GM21367 (cell line): ENCODE results near the gene DDX24.
A peak's percentile ranks its signal among the peaks of the same experiment; 100 is the strongest.

Experiments
- ATAC-seq: cut with Tn5 transposase; IDR thresholded peaks from one replicate; pipeline ENCODE4 v1.9.1; 2021; ENCODE audit not compliant: unreplicated experiment

The DDX24 gene

DNA sequence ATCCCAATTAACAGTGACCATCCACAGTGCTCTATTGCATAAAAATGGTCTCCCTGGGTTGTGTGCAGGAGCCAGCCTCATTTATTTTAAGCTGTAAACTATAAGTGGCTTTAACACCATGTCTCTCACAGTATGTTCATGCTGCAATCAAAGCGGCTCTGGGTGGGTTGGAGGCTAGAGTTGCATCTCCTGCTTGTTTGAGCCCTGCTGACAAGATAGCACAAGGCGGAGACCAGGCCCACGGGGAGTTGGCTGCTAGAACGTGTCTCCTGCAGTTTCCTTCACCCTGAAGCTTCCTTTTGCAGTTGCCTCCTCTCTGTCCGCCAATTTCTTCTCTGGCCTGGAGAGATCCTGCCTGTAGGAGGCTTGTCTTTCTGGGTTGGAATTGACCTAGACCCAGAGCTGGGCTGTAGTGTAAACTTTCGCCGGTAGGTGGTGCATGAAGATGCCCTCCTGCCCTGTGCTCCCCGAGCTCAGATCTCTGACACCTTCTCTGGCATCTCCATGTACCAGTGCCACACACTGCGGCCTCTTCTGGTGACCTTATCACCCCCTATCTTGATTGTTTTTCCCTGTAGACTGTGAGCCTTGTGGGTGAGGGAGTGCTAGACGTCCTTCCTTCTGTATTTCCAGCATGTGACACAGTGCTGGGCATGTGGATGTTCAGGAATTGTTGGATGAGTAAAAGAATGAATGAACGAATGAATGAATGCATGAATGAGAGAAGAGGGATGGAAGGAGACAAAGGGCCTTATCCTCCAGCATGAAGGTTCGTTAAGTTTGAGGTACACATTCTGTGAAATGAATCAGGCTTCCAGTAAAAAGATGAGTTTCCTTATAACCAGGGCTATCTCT lies 44.5 kb downstream of the DDX24 start:
- ATAC-seq = peak; percentile 91

DNA sequence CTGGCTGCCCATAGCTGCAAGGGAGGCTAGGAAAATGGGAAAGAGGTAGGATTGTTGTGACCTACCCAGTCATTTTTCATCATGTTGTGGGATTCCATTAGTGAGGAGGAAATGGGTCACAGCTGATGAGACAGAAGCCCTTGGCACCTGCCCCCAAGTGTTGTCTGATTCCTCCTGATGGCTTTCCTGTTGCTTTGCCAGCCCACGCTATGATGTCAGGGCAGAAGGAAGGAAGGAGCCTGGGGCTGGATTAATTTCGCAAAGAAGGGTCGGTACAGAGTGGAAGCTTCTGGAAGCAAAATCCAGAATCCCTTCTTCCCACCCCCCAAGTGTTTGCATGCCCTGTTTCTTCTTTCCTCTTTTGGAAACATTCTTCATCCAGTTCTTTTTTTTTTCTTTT lies 46.1 kb downstream of the DDX24 start:
- no peak for ATAC-seq

DNA sequence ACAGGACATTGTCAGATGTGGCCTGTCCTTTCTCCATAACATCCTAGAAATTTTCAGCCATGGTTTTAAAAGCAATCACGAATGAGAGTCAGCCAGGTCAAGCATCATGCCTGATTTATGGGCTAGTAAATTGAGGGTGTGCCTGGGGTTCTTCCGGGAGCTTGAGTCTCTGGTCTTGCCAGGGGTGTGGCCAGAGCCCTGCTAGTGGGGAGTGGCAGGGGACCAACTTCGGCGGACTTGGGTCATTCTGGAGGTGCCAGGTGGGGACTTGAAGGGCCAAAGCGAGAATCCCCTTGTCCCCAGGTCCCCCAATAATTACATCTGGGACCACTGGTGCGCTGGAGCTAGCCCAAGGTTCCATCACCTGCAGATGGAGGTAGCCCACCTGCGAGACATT lies 49.1 kb downstream of the DDX24 start:
- ATAC-seq = no peak

DNA sequence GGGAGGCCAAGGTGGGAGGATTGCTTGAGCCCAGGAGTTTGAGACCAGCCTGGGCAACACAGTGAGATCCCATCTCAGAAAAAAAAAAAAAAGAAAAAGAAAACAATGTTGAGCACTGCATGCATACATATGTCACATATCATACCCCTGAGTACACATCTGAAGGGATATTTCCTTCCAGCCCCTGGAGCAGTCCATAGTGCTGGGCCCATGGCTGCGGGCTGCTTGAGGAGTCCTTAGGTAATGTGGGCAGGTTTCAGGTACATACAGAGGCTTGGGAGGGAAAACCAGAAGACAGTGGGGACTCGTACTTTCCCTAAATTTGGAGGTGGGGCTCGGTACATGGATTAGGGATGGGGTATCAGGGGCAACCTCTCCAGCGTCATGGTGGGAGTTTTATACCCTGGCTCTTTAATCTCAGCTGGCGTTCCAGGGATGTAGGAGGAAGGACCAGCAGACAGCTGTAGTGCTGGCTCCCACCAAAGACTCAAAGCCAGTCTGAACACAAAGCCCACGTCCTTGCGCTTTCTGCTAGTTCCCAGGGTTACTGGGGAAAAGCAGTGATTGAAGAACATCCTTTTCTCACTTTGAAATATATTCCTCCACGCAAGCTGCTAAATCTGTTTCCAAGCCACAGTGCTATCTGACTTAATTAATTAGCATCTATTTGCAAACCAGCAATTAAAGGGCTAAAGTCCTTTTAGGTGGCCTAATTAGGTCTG lies 49.7 kb downstream of the DDX24 start:
- no peak for ATAC-seq

DNA sequence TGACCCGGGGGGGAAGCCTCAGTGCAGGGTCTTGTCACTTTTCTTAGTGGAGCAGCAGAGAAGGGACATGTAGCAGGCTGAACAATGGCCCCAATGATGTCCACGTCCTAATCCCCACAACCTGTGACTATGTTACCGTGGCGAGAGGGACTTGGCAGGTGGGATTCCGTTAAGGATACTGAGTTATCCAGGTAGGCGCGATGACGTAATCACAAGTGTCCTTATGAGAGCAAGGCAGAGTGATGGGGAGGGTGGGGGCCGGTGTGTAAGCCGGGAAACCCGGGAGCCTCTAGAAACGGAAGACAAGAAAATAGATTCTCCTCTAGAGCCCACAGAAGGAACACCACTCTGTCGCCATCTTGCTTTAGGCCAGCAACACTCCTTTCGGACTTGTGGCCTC lies 50.4 kb downstream of the DDX24 start:
- ATAC-seq = no peak

DNA sequence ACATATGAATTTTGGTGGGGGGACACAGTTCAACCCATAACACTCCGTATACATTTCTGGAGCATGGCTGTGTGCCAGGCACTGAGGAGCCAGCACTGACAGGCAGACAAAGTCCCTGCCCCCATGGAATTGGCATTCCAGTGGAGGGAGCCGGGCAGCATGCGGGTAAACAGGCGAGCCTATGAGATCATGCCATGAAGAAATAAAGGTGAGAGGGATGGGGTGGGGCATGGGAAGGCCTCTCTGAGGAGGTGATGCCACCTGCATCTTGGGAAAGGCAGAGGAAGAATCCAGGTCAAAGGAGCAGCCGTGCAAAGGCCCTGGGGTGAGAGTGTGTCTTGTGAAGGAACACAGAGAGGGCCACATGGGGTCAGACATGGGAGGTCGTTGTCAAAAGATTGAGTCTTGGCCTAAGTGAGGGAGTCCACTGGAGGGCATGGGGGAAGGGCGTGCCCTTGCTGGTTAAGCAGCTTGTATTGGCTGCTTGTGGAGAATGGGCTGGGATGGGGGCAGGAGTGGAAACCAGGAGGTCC lies 51.3 kb downstream of the DDX24 start:
- no peak for ATAC-seq

DNA sequence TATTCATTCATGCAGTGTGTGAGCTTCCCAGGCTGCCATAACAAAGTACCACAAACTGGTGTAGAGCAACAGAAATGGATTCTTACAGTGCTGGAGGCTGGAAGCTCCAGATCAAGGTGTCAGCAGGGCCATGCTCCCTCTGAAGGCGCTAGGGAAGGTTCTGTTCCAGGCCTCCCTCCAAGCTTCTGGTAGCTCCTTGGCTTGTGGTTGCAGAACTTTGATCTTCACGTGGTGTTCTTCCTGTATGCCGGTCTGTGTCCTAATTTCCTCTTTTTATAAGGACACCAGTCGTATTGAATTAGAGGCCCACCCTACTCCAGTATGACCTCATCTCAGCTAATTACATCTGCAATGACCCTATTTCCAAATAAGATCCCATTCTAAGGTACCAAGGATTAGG lies 51.7 kb downstream of the DDX24 start:
- no peak for ATAC-seq

DNA sequence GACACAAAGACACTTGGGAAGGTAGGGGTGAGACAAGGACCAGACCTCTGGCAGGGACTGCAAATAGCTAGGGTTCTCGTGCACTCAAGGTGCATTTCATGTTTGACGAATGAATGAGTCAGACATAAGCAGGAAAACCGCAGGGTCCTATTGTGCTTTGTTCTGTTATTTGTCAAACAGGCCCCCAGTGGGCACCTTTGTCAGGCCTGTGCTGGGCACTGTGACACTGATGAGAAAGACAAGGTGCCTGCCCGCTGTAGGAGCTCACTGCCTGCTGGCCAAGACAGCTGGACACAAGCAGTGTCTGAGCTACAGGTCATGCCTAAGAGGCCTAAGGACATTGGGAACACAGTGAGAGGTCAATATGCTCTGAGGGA lies 52.6 kb downstream of the DDX24 start:
- ATAC-seq = no peak

DNA sequence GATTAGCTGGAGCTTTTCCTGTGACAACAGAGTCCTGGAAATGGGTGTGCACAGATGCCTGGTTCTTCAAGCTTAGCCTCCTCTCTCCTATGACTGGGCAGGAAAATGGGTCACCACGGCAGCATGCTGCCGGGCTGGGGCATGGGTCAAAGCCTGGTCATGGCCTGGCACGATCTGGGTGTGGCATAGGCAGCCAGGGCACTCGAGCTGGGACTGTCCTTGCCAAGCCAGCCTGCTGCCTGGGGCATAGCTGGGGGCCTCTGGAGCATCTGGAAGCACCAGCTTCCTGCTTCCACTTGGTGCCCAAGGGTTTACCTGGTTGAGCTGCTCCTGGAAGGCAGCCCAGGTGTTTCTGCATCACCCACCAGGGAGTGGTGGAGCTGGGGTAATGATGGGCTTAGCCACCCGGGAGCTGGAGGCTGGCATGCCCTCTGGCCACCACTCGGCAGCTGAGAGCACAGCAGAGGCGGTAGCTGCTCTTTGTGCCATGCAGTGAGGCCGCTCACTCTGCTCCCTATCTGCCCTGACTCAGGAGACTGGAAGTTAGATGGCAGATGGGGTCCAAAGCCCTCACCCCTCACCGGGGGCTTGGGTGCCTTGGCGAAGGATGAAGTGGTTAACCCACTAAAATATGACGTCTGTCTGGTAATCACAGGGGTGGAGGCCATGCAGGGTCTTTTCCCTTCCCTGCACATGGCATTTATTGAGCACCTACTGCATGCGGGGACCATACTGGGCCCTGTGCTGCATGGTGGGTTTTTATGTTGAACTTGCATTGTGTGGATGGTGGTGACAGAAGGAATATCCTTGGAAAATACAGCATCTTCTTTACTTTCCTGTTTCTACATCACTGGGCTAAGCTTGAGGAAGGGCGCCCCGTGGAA lies 53.2 kb downstream of the DDX24 start:
- no peak for ATAC-seq

DNA sequence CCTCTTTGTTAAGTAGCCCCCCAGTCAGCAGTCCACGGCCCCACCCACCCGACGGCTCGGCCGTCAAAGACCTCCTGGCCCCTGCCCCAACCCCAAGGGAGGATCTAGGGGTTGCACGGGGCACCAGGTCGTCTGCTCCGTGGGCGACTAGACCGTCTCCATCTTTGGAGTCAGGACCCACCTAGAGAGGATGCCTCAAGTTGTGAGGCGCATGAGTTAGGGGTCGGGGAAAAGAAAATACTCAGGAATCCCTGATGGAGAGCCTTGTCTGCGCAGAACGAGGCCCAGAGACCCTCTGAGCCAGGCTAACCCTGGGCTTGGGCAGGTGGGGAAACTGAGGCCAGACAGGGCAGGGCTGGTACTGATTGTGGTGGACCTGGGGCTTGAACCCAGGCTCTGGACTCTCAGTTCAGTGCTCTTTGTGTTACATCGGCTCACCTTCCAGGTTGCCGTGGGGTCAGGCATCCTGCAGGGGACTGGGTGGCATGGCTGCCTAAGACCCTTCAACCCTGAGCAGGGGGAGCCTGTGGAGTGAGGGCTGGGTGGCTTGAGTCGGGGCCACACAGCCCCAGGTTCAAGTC lies 54.0 kb downstream of the DDX24 start:
- ATAC-seq = no peak

DNA sequence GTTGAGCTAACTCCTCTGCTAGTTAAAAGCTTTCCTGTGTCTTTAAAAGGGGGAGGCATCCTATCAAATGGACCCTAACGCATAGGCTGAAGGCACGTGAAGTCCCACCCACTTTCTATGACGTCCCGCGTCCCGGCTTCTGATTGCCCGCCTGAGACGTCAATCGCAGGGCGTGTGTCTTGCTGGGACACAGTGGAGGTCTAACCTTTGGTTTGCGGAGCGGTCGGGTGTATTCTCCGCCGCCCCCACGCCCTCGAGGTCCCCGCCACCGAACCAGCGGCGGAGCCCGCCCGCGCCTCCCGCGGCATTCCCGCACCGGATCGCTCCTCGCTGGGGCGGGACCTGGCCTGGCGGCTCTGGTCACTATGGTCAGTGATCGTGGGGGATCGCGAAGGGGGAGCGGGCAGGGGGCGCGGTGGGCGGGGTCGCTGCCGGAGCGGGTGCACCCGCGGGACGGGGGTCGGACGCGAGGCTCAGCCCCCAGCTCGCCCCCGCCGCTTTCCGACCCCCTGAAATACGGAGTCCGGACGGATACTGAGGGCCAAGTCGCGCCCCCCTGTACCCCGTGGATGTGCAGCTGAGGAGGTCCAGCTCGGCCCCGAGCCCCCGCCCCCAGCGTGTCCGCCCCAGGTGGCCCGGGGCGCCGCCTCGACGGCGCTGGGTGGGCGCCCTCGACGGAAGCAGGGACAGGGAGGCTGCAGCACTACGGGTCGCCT lies 54.7 kb downstream of the DDX24 start, which contains the start of gene OTUB2:
Gene OTUB2, plus strand, starts transcription at position 168 of the 716 bp plus-strand sequence. Its CDS starts 198 bp downstream, at position 366.
- peak; percentile 100 for ATAC-seq

DNA sequence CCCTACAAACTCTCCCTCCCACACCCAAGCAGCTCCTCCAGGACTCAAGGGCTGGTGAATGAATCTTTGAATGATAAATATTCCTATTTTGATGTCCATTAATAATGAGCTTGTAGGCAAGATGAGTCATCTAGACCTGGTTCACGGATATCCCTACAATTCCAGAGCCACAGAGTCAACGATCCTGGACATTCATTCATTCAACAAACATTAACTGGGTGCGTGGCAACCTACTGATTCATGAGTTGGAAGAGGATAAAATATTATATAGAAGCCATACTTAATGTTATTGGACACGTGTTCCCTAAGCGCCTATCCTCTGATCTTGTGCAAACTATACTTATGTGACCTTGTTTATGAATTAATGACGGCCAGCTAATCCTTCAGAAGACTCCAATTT lies 55.3 kb downstream of the DDX24 start:
- no peak for ATAC-seq

DNA sequence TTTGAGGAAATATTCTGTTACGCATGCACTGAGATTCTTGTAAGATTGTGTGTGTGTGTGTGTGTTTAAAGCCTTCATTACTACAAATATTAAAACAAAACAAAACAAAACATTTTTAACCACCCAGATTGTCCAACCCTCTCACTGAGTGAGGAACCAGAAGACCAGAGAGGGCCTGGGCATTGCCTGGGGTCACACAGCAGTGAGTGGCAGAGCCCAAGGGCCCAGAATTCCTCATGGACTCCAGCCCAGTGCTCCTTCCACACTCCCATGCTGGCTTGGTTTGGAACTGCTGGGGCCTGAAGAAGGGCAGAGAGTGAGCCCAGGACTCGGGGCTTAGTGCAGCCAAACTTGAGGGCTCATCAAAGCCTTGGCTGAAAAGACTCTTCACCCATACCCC lies 56.5 kb downstream of the DDX24 start:
- ATAC-seq = no peak

DNA sequence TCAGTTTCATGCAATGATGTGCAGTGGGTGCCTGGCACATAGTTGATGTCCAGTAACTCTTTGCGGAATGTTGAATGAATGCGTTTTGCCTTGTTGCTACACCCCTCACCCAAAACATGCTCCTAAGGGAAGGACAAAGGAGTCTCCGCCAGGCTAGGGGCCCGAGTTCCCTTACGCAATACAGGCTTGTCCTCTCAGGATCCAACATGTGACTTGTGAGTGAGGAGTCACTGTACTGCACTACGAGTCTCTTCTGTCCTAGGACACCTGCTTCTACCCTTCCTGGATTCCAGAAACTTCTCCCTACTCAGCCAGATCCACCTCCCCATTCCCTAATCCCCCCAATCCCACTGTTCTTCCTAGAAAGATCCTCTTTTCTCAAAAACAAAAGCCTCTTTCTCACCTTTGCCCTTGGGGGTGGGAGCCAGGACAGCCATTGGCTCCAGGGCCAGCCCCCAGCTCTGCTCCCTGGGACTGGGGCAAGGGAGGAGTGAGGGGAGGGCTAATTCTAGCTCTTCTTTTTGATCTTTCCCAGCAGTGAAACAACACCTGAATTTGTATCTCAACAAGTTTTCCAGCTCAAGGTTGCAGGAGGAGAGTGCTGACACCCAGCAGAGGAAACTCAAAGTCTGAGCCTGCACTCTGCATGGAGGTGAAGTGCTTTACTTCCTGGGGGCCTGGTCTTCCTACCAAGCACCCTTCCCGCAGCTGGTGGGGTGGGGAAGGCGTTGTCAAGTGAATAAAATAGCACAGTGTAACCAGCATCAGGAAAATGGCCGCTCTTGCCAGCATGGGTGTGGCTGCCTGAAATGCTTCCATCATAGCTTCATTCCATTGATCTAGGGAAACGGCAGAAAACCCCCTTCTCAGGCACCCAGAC lies 58.2 kb downstream of the DDX24 start:
- ATAC-seq = no peak

DNA sequence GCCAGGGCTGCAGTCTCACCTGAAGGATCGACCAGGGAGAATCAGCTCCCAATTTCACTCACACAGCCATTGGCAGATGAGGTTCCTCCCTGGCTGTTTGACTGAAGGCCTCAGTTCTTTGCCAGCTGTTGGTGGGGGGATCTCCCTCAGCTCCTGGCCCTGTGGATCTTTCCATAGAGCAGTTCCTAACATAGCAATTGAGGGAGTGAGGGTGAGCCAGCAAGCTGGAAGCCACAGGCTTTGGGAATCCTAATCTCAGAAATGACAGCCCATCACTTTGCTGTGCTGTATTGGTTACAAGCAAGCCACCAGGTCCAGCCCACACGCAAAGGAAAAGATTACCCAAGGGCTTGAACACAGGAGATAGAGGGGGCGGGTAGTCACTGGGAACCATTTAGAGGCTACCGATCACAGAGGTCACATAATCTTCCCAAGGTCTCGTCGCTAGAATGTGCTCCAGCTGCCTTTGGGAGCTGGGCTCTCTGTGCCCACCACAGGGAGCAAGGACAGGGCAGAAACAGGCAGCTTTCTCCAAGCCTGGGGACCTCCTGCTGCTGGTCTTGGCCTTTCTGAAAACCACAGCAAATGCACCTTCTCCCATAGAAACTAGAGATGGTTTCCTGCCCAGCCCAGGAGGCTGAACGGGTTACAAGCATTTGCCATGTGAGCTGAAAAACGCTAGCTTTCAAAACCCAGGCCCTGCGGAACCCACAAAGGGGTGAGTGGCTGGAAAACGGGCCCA lies 59.4 kb downstream of the DDX24 start:
- no peak for ATAC-seq

DNA sequence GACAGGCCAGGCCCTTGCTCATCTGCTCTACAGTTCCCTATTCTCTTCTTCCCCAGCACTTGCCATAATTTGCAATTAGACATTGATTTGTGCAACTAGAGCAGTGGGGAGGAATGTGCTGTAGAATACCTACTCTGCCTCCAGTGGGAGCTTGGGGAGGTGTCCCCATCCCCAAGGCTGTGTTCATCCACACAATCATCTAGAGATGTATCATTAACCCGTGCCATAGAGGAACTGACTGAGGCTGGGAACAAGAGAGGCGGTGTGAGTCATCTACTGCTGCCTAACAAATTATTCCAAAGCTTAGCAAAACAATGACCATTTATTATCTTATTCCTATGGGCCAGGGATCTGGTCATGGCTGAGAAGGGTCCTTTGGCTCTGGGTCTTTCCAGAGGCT lies 60.0 kb downstream of the DDX24 start:
- ATAC-seq = no peak

DNA sequence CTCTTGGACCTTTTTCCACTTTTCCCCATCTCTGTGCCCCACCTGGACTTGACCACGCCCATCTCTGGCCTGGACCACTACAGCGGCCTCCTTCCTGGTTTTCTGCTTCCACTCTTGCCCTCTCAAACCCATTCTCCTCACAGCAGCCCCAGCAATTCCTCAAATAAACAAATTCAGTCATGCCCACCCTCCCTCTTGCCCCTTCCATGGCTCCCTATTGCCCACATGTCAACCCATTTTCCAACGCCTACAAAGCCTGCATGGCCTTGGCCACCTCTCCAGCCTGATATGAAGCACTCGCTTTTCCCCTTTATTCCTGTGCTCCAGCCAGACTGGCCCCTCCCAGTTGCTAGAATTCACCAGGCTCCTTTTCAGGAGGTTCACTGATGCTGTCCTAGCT lies 60.7 kb downstream of the DDX24 start:
- ATAC-seq = no peak

DNA sequence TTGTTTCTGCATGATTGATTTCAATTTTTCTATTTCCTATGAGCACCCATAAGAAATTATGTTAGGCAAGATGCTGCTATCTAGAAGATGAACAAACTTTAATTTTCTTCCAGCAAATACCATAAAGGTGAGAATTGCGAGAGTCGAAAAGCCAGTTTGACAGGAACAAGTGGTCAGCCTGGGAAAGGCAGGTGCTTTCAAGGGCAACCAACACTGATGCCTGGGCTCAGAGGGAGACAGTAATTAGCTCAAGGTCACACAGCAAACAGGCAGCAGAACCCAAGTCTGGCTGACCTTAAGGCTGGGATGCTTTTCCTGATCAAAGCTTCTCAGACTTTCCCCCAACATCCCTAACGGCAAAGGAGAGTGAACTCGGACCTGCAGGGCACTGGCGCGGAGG lies 61.7 kb downstream of the DDX24 start:
- no peak for ATAC-seq

DNA sequence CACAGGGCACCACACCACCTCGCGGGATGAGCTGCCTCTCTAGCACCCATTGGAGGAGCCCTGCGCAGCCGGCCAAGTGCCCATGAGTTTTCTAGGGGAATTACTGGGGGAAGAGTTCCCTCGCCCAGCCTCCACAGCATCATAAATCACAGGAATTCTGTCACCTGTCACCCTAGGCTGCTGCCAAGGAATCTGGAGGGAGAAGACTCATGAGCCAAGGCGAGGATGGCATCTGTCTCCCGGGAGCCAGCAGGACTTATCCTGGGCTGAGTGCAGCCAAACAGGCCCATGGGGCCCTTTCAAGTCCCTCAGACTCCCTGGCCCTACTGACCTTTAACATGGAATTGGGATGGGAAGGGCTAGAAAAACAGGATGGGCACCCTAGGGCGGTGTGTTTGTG lies 62.7 kb downstream of the DDX24 start:
- no peak for ATAC-seq
